HG02642 (cell line): ENCODE measurements around the gene PYDC2.
"Not testable (repeated sequence)": the region's sequence is repeated elsewhere in the genome, so short reads cannot be mapped to it uniquely, and the experiment has no call there.

Experiments used
- ATAC-seq: cut with Tn5 transposase; IDR thresholded peaks from one replicate; pipeline ENCODE4 v1.9.1; 2021; ENCODE audit warnings: mild to moderate bottlenecking; ENCODE audit not compliant: unreplicated experiment, poor library complexity

The PYDC2 gene

DNA sequence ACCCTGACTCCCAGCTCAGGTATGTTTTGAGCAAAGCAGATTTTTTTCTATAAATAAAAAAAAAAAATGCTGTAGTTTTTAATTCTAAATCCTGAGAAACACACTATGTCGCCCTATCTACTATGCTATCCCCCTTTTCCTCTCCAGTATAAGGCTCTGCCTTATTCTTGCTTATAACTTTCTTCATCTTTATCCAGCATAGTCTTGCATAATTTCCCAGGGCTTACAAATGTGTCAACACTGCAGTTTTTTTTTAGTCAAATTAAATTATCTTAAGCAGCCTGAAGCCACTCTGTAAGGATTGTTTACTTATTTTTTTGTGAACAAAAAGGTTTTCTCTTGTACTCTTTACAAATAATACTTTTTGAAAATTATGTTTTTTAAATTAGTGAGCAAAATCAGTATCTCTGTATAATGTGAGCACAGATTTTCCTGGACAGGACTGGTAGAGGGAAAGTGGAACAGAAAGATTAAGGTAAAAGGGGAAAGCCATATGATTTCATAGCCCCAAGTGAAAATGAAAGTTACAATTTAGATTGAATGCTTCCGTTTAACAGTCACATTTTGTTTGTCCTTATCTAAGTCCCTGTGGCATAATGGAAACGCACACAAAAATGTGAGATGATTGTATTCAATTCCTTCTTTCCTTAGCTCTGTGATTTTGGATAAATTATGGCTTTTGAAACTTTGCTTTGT lies 5.6 kb upstream of the PYDC2 start:
- no peak for ATAC-seq

- no peak for ATAC-seq
Observed at GRCh38 chr3:191460360-191460759, 603 bp upstream of the PYDC2 start.

DNA sequence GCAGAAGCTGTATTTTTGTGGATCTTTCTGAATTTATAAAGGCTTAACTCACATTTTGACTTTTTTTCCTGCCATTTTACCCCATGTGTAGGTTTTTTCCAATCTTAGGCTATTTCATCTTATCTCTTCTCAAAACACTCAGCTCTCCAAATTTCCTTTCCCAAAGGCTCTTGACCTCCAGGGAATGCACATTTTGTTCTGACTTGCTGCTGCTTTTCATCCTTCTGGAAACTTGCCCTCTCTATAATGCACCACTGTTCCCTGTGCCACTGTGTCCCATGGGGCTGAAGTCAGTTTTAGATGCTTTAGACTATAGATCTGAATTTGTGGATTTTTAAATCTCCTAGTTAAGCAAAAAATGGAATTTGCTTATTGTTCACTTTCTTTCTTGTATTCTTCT lies 9.1 kb downstream of the PYDC2 start:
- ATAC-seq, result no peak

DNA sequence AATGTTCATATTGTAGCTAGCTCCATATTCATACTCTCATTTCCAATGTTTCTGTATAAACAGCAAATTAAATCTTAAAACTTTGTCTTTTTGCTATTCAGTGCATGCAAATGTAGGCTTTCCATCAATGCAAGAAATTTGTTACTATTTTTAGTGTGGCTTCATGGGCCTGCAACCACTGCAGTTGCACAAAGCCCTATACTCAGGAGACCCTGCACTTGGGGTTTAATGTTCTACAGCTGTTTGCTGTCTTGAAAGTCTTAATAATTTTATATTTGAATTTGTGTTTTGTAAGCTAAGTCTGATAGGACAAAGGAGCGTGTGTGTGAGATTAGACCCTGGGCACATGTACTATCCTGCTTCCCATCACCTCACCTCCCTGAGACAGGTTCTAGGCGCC lies 9.6 kb downstream of the PYDC2 start:
- ATAC-seq, result no peak

- ATAC-seq, result no peak
Observed at GRCh38 chr3:191473661-191474198, 12.8 kb downstream of the PYDC2 start.

DNA sequence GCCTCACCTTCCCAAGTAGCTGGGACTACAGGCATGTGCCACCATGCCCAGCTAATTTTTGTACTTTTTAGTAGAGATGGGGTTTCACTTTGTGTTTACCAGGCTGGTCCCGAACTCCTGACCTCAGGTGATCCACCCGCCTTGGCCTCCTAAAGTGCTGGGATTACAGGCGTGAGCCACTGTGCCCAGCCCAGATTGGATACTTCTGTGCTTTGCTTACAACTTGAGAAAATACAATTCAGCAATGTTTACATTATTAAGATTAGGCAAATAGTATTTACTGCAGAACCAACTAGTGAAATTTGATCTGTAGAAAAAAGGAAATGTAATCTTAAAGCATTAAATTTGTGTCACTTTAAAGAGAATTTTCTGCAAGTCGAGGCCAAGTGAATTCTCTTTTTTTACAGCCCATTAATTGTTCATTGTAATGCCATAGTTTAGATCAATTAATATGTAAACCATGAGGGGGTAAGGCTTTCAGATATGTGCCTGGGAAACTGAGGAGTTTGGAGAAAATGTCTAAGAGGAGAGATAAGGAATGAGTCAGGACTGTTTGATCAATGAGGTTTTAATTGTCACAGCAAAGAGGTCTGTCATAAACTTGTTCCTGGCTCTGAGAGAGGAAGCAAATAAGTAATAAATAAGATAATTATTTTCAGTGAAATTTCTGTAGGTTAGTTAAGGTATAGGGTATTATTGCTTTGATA lies 15.3 kb downstream of the PYDC2 start:
- ATAC-seq, result no peak

DNA sequence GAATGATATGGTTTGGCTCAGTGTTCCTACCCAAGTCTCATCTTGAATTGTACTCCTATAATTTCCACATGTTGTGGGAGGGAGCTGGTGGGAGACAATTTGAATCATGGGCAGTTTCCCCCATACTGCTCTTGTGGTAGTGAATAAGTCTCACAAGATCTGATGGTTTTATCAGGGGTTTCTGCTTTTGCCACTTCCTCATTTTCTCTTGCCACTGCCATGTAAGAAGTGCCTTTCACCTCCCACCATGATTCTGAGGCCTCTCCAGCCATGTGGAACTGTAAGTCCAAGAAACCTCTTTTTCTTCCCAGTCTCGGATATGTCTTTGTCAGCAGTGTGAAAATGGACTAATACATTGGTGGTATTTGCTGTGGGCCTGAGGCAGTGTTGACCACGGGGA lies 23.0 kb downstream of the PYDC2 start:
- not testable (repeated sequence) for ATAC-seq

DNA sequence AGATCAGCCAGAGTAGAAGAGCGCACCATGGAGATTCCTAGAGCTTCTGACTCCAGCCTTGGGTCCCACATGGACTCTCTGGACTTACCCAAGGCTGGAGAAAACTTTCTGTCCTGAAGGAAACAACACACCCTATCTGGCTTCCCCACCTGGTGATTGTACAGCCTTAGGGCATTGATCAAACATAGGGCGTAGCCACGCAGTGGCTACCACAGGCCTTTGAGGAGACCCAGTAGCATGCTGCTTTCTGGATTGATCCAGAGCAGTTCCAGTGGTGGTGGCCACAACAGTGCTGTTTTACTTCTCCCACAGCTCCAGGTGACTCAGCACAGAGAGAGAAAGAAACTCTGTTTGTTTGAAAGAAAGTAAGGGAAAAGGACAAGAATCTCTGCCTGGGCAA lies 23.5 kb downstream of the PYDC2 start:
- no peak for ATAC-seq

- no peak for ATAC-seq
Observed at GRCh38 chr3:191492601-191493000, 31.6 kb downstream of the PYDC2 start.

GRCh38 chr3:191493336-191493735 lies 32.4 kb downstream of the PYDC2 start:
- ATAC-seq, result no peak

GRCh38 chr3:191499307-191500080 lies 38.5 kb downstream of the PYDC2 start:
- no peak for ATAC-seq

DNA sequence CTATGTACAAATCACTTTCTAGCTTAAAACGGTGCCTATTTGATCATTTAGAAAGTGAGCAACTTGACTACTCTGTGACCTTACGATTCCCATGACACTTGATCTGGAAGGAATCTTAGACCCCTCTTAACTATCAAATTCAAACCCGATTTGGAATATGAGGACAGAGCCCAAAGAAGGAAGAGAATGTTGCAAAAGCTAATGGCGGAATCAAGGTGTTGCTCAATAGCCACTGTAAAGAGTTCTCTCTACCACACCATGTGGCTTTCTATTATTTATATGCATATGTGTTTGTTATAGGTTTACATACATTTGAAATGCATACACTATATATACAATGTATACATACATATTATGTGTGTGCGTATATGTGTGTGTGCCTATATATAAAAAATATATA lies 39.9 kb downstream of the PYDC2 start:
- no peak for ATAC-seq

GRCh38 chr3:191502583-191502982 lies 41.6 kb downstream of the PYDC2 start:
- ATAC-seq, result no peak

- ATAC-seq, result no peak
Observed at GRCh38 chr3:191509078-191509477, 48.1 kb downstream of the PYDC2 start.
